Stimulated activated CD4-positive, alpha-beta T cell treated with anti-CD3 and anti-CD28 coated beads, Interleukin-15, amount 100 ng/mL, for 1 hour (primary cell): Measurements from ENCODE around the gene ACSL5.

ENCODE experiments used
- DNase-seq, 2 donors: peaks; one replicate each; pipeline ENCODE4 v3.0.0-alpha.2; 2020; ENCODE audit warnings: low read depth in 1 of 2, low spot score in 1 of 2

The ACSL5 gene

GRCh38 chr10:112373912-112374338 is at the start of gene ACSL5:
Gene ACSL5 (plus strand): TSS chr10:112374116. CDS start chr10:112394947, 20,831 bp downstream.
- DNase-seq = no peak

GRCh38 chr10:112327678-112328077 is 46.2 kb upstream of the ACSL5 start:
- DNase-seq = no peak

- DNase-seq = no peak
Measured at GRCh38 chr10:112330162-112330561, 43.8 kb upstream of the ACSL5 start.

- DNase-seq = no peak
Measured at GRCh38 chr10:112330607-112331160, 43.2 kb upstream of the ACSL5 start.

- DNase-seq = no peak
Measured at GRCh38 chr10:112332022-112332421, 41.9 kb upstream of the ACSL5 start.

GRCh38 chr10:112332509-112333228 is 41.2 kb upstream of the ACSL5 start:
- no peak for DNase-seq

- DNase-seq = no peak
Measured at GRCh38 chr10:112333452-112333851, 40.5 kb upstream of the ACSL5 start.

- no peak for DNase-seq
Measured at GRCh38 chr10:112335111-112335867, 38.6 kb upstream of the ACSL5 start.

- no peak for DNase-seq
Measured at GRCh38 chr10:112335868-112336265, 38.0 kb upstream of the ACSL5 start.

- no peak for DNase-seq
Measured at GRCh38 chr10:112336556-112337201, 37.2 kb upstream of the ACSL5 start.

GRCh38 chr10:112338957-112339356 is 35.0 kb upstream of the ACSL5 start:
- DNase-seq = no peak

- no peak for DNase-seq
Measured at GRCh38 chr10:112340601-112341000, 33.3 kb upstream of the ACSL5 start.

GRCh38 chr10:112343056-112343806 is 30.7 kb upstream of the ACSL5 start:
- no peak for DNase-seq

GRCh38 chr10:112344261-112344660 is 29.7 kb upstream of the ACSL5 start:
- DNase-seq = no peak

GRCh38 chr10:112345202-112345601 is 28.7 kb upstream of the ACSL5 start:
- no peak for DNase-seq

- no peak for DNase-seq
Measured at GRCh38 chr10:112345743-112346142, 28.2 kb upstream of the ACSL5 start.

- no peak for DNase-seq
Measured at GRCh38 chr10:112346774-112347173, 27.1 kb upstream of the ACSL5 start.

- no peak for DNase-seq
Measured at GRCh38 chr10:112347709-112348671, 25.9 kb upstream of the ACSL5 start.

- no peak for DNase-seq
Measured at GRCh38 chr10:112348759-112349158, 25.2 kb upstream of the ACSL5 start.
